ENCODE results near the gene ARHGAP25.

- TF ChIP-seq EZH2 (IDR thresholded peaks at IDR 0.05) (no peak), POLR2AphosphoS5 (IDR thresholded peaks at IDR 0.05; ENCODE audit: borderline replicate concordance, low read depth, low read length) (no peak), FOXP2 (optimal IDR thresholded peaks at IDR 0.05; ENCODE audit: control extremely low read depth, extremely low read length, insufficient read depth) (no peak)
Measured at GRCh38 chr2:68686178-68686577, 48.4 kb upstream of the ARHGAP25 start.

Data from SK-N-MC (cell line).